ENCODE data around the gene PIN1.
"Not testable (repeated sequence)": the region's sequence is repeated elsewhere in the genome, so short reads cannot be mapped to it uniquely, and the experiment has no call there.

The PIN1 gene

GRCh38 chr19:9818734-9819595 lies 16.2 kb upstream of the PIN1 start, which contains the start of gene FBXL12:
TSS of gene FBXL12 (minus strand) at chr19:9819079. CDS start at chr19:9818813, 266 bp downstream.
- DNase-seq, result peak; percentile 100

- no peak for DNase-seq
These were observed 15.6 kb upstream of the PIN1 start for GRCh38 chr19:9819596-9819909.

- DNase-seq, result not testable (repeated sequence)
These were observed 15.1 kb upstream of the PIN1 start for GRCh38 chr19:9820034-9820433.

GRCh38 chr19:9823816-9824215 lies 11.3 kb upstream of the PIN1 start:
- no peak for DNase-seq

- peak; percentile 93 for DNase-seq
These were observed 7.6 kb upstream of the PIN1 start, which contains the start of gene UBL5 for GRCh38 chr19:9827289-9828238. TSS of gene UBL5 (plus strand) at chr19:9827918. CDS start at chr19:9828338, 420 bp downstream.

- no peak for DNase-seq
These were observed 6.5 kb upstream of the PIN1 start for GRCh38 chr19:9828551-9829063.

- DNase-seq, result no peak
These were observed 802 bp upstream of the PIN1 start for GRCh38 chr19:9834307-9834725.

- peak in 1 of 2 experiments; percentile 31 for DNase-seq
These were observed 410 bp downstream of the PIN1 start for GRCh38 chr19:9835507-9835949.

GRCh38 chr19:9836021-9836420 lies 903 bp downstream of the PIN1 start:
- DNase-seq, result no peak

- DNase-seq, result no peak
These were observed 3.2 kb downstream of the PIN1 start for GRCh38 chr19:9838324-9838723.

GRCh38 chr19:9839415-9839814 lies 4.3 kb downstream of the PIN1 start:
- DNase-seq, result no peak

- no peak for DNase-seq
These were observed 7.9 kb downstream of the PIN1 start for GRCh38 chr19:9842834-9843625.

- not testable (repeated sequence) for DNase-seq
These were observed 8.6 kb downstream of the PIN1 start for GRCh38 chr19:9843626-9844273.

GRCh38 chr19:9847087-9847671 lies 12.1 kb downstream of the PIN1 start:
- peak; percentile 71 to 78 for DNase-seq

GRCh38 chr19:9848060-9848459 lies 12.9 kb downstream of the PIN1 start:
- peak; percentile 48 to 52 for DNase-seq

- DNase-seq, result no peak
These were observed 13.6 kb downstream of the PIN1 start for GRCh38 chr19:9848762-9849161.

- DNase-seq, result no peak
These were observed 14.7 kb downstream of the PIN1 start for GRCh38 chr19:9849791-9850190.

GRCh38 chr19:9850235-9850959 lies 15.3 kb downstream of the PIN1 start:
- DNase-seq, result no peak

GRCh38 chr19:9854282-9854846 lies 19.2 kb downstream of the PIN1 start:
- DNase-seq, result no peak

- no peak for DNase-seq
These were observed 21.5 kb downstream of the PIN1 start for GRCh38 chr19:9856609-9857008.
